ENCODE data around the gene ZPBP.

ZPBP gene

GRCh38 chr7:50037086-50037485, 56.0 kb downstream of the ZPBP start:
- no peak for DNase-seq

- DNase-seq, result no peak
These were observed 70.1 kb downstream of the ZPBP start for GRCh38 chr7:50022991-50023390.

GRCh38 chr7:50022451-50022850, 70.6 kb downstream of the ZPBP start:
- DNase-seq, result no peak

DNA sequence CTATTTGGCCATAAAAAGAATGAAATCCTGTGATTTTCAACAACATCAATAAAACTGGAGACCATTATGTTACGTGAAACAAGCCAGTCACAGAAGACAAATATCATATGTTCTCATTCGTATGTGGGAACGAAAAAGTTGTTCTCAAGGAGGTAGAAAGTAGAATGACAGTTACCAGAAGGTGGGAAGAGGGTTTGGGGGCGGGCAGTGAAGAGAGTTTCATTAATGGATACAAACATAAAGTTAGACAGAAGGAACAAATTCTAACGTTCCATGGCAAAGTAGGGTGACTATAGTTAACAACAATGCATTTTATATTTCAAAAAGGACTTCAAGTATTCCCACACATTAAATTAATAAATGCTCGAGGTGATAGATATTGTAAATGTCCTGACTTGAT, 97.4 kb downstream of the ZPBP start:
- no peak for DNase-seq

DNA sequence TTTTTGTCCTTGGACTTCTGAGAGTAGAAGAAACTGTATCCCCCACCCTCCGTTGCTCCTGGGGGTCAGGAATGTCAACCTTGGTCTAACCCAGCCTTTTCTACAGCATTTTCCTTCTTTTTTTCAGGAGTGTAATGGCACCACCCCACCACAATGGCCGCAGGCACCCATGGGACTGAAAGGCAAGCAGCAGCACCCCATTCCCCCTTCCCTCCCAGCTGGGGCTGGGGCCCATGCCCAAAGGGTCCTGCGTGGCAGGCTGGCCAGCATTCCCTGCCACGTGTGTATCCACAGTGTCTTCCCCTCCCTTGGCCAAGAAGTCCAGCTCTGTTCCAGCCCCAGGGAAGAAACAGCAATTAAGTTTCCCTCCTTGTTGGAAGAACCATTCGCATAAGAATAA, 106.9 kb downstream of the ZPBP start:
- no peak for DNase-seq

GRCh38 chr7:49980465-49980864, 112.6 kb downstream of the ZPBP start:
- no peak for DNase-seq

DNA sequence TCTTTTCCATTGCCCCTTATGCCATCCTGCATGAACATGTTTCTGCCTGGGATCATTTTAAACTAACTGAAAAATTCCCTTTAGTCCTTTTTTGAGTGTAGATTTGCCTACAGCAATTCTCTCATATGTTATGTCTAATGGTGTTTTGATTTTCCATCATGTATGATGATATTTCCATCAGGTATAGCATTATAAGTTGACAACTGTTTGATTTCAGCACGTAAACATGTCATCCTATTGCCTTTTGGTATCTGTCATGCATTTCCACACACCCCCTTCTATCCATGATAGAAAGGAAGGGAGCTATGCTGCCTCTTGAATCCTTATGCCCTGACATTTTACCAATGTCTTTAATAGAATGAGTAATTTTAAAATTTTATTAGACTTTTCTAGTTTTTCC, 116.8 kb downstream of the ZPBP start:
- no peak for DNase-seq

- no peak for DNase-seq
These were observed 119.0 kb downstream of the ZPBP start for GRCh38 chr7:49974035-49974434.

GRCh38 chr7:49937608-49938007, 155.4 kb downstream of the ZPBP start:
- DNase-seq, result no peak

DNA sequence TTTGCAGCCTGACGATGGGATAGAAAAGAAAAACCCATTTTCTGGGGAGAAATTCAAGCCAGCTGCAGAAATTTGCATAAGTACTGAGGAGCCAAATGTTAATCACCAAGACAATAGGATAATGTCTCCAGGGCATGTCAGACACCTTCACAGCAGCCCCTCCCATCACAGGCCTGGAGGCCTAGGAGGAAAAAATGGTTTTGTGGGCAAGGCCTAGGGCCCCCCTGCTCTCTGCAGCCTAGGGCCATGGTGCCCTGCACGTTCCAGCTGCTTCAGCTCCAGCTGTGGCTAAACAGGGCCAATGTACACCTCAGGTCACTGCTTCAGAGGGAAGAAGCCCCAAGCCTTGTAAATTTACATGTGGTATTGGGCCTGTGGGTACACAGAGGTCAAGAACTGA, 161.4 kb downstream of the ZPBP start:
- no peak for DNase-seq

DNA sequence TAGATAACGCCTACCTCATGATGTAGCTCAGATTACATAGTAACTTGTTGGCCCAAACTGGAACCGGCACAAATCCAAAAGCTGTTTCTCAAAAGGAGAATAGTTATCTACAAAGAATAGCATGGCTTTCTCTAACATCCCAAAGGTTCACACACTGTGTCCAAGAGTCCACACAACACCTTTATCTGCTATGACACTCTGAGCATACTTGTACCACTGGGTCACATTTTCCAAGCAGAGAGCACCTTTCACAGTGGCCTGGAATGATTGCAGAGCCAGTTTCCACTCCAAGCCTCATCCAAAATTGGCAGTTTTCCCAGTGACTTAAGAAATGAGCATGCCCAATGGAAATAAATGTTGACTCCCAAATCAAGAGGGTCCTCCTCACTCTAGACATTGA, 164.3 kb downstream of the ZPBP start:
- no peak for DNase-seq

DNA sequence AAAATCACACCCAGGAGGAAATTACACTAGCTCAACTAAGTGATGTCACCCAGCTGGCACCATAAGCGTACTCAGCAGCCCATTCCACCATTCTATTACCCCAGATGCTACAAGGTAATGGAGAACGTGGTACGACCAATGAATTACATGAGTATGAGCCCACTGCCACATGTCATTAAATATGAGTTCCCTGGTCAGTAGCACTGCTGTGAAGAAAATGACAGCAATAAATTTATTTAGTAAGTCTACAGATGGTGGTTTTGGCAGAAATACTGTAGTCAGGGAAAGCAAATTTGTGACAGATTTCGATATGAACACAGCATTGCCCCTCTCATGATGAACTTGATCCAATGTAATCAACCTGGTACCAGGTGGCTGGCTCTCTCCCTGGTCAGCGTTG, 165.4 kb downstream of the ZPBP start:
- DNase-seq, result no peak

DNA sequence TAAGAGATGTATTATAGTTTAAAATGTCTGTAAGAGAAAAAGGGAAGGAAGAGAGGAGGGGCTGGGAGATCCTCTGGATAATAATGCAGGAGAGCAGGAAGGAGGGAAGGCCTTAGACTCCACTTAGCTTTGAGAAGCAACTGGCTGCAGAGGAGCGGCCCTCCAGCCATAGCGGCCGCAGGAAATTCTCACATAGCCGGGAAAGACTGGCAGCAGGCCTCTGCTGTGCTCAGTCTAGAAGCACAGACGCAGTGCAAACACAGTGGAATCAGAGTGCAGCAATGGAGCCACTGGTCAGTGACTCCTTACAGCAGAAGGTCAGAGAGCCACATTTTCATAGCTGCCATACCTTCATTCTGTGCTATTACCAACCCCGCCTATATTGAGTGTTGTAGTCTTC, 166.3 kb downstream of the ZPBP start:
- DNase-seq, result no peak

DNA sequence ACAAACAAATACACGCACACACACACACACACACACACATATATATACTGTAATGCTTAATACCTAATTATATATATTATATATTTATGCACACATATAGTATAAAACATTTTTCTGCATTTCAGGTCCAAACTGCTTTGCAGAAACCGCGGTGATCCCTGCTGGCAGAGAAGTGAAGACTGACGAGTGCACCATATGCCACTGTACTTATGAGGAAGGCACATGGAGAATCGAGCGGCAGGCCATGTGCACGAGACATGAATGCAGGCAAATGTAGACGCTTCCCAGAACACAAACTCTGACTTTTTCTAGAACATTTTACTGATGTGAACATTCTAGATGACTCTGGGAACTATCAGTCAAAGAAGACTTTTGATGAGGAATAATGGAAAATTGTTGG, 181.1 kb downstream of the ZPBP start:
- DNase-seq, result no peak

GRCh38 chr7:49894543-49894942, 198.5 kb downstream of the ZPBP start:
- no peak for DNase-seq

- no peak for DNase-seq
These were observed 199.9 kb downstream of the ZPBP start for GRCh38 chr7:49893131-49893530.

DNA sequence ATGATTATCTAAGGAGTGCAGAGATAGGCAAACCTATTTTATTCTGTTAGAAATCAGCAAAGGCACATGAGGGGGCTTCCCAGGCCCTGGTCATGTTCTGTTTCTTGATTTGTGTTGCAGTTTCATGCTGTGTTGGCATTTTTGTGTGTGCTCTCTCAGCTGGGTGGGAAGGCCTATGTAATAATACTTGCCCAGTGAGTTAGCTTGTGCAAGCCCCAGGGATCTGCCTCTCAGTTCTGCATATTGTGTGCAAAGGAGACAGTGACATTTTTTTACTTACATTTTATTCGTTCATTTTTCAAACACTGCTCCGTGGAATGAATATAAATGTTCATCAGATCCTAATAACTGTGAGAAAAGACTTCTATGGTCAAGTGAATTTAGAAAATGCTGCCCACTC, 200.6 kb downstream of the ZPBP start:
- DNase-seq, result no peak
